ENCODE measurements around the gene ANKRD29. TPM values are rescaled to one million over a fixed set of nuclear protein-coding genes. Genes with fewer than 3 reads are reported as not detected.
"Not testable (repeated sequence)": the region's sequence is repeated elsewhere in the genome, so short reads cannot be mapped to it uniquely, and the experiment has no call there.

Gene ANKRD29
- total RNA-seq, 1 experiment from 2014 or later: 3.9 TPM

DNA sequence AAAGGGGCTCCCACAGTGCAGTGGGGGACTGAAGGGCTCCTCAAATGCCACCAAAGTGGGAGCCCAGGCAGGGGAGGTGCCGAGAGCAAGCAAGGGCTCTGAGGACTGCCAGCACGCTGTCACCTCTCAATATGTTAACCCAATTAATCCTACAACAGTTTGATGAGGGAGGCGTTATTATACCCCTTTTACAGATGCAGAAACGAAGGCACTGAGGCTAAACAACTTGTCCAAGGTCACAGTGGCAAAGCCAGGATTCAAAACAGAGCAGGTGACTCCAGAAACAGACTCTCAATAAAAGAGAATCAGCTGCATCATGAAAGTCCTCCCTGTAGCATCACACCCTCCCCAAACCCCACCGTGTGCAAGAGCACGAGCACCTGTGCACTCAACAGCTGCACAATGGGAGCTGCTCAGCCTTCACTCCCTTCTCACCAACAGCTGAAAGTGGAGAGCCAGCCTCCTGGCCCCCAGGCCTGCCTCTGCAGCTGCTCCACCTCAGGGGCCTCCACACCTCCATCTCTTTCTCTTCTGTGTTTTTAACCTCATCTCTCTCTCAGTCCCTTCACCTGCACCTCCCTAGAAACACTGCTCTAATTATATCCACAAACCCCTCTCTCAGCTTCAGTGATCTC is 84.5 kb downstream of the ANKRD29 start:
- Histone ChIP-seq H3K9me3 (replicated peaks) (no peaks in the 10 kb centered on the region), H3K4me3 (no peak overlapping the region), H3K27me3 (no peaks in the 10 kb centered on the region), H3K4me1 (peaks cover 12% of the 10 kb centered on the region), H3K36me3 (no peaks in the 10 kb centered on the region), H3K27ac (peak overlapping the region; percentile 27)
- DNase-seq: peak; percentile 61 to 73

DNA sequence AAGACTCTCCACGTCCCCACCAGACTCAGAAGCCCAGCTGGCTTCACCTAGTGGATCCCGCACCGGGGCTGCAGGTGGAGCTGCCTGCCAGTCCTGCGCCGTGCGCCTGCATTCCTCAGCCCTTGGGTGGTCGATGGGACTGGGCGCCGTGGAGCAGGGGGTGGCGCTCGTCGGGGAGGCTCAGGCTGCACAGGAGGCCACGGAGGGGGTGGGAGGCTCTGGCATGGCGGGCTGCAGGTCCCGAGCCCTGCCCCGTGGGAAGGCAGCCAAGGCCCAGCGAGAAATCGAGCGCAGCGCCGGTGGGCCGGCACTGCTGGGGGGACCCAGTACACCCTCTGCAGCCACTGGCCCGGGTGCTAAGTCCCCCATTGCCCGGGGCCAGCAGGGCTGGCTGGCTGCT is 85.2 kb downstream of the ANKRD29 start:
- H3K27me3 ChIP-seq; DNase-seq; H3K27ac ChIP-seq; H3K36me3 ChIP-seq; H3K9me3 ChIP-seq (replicated peaks); H3K4me3 ChIP-seq: not testable (repeated sequence)
- H3K4me1 ChIP-seq: peaks cover 12% of the 10 kb centered on the region

DNA sequence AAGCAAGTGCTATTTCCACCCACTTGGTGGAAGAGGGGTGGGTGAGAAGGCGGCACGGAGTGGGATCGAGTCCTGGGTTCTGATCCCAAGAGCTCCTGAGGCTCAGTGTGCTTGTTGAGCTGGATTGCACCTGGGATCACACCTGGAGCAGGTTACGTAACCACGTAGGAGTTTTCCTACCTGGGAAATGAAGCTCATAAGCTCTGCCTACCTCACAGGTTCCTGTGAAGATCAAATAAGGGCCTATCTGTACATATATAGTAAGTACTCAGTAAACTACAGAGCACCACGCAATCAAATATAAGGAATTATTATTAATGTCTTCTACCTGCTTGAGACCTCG is 87.4 kb downstream of the ANKRD29 start:
- DNase-seq: no peak
- Histone ChIP-seq H3K4me1 (peaks cover 12% of the 10 kb centered on the region), H3K27ac (peak overlapping the region; percentile 47), H3K9me3 (replicated peaks) (no peaks in the 10 kb centered on the region), H3K36me3 (no peaks in the 10 kb centered on the region), H3K4me3 (no peak overlapping the region), H3K27me3 (no peaks in the 10 kb centered on the region)

DNA sequence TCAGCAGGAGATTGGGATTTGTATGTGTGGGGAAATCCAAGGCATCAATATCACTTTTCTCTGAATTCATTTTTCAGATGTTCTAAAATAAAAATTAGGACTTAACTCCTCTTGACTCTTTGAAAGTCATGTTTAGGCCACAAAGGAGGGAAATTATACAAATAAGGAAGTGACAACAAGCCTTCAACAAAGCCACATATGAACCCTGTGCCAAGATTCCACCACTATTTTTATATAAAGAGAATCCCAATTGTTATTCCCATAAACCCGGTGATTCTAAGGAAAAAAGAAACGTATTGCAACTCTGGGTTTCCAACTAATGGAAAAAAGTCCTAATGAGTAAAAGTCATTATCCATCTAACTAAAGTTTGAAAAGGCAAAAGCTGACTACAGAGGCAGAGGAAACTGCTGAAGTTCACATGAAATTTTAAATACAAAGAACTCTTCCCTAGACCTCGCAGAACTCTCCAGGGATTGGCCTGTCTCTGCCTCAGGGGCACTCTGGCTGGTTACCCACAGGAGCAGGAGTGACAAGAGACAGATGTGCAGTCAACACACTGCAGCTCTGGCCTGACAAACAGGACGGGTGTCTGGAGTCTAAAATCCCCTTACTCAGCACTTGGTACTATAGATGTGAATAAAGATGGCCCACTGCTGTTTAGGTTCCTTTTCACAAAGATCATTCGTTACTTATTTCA is 88.0 kb downstream of the ANKRD29 start:
- H3K9me3 ChIP-seq (replicated peaks): no peaks in the 10 kb centered on the region
- peak; percentile 79 to 83 for DNase-seq
- no peak overlapping the region for H3K4me3 ChIP-seq
- H3K4me1 ChIP-seq: peaks cover 12% of the 10 kb centered on the region
- H3K27ac ChIP-seq: peak overlapping the region; percentile 47
- no peaks in the 10 kb centered on the region for H3K27me3 ChIP-seq
- no peaks in the 10 kb centered on the region for H3K36me3 ChIP-seq

DNA sequence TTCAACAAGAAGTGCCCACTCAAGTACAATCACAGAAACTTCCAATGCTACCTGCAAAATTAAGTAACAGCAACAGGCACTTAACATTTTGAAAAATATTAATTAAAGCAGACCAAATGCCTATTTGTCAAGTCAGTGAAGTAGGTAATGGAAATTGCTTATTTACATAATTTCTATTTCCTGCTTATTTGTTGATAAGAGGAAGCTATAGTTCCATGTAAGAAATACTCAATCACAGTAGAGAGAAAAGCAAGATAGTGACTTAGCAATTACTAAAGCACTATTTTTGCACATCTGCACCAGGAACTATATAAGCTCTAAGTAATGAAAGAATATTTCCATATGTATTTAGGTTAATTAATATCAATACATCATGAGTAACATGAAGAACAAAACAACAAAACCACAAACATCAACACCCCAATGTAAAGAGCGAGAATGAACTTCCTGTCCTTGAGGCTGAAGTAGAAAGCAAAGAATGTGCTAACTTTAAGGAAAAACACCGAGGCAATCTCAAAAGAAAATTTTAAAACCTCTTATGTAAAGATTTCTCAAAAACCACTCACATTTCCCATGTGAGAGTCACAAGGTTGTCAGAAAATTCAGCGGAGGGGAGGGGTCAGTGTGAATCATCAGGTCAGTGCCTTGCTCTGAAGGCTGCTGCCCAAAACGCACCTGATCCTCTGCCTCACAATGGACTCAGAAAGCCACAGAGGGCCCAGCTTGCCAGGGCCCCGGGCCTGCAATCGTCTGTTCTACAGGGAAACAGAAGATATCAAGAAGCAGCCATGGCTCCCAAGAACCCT is 88.9 kb downstream of the ANKRD29 start:
- no peaks in the 10 kb centered on the region for H3K9me3 ChIP-seq (replicated peaks)
- no peaks in the 10 kb centered on the region for H3K27me3 ChIP-seq
- no peak for DNase-seq
- no peak overlapping the region; the same call in 1 of the 2 replicates for H3K27ac ChIP-seq
- no peak overlapping the region for H3K4me3 ChIP-seq
- H3K36me3 ChIP-seq: no peaks in the 10 kb centered on the region
- H3K4me1 ChIP-seq: peaks cover 8% of the 10 kb centered on the region

DNA sequence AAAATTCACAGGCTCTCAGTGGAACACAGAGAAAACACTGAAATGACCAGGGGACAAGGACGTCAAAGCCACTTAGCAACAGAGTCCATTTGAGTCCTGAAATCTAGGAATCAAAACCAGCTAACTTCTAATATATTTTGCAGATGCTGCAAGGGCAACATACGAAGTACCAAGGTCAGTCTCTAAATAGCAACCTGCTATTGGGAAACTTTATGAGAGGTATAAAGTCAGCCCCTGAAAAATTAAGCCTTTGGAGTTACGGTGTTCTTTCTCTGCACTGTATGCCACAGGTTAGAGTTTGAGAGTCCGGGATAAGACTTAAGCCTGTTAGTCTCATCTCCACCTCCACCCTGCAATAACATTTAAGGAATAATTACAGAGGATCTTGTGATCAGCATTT is 89.7 kb downstream of the ANKRD29 start:
- H3K27ac ChIP-seq: no peak overlapping the region
- H3K4me1 ChIP-seq: peaks cover 5% of the 10 kb centered on the region
- H3K36me3 ChIP-seq: no peaks in the 10 kb centered on the region
- no peak for DNase-seq
- no peaks in the 10 kb centered on the region for H3K9me3 ChIP-seq (replicated peaks)
- H3K4me3 ChIP-seq: no peak overlapping the region
- no peaks in the 10 kb centered on the region for H3K27me3 ChIP-seq

DNA sequence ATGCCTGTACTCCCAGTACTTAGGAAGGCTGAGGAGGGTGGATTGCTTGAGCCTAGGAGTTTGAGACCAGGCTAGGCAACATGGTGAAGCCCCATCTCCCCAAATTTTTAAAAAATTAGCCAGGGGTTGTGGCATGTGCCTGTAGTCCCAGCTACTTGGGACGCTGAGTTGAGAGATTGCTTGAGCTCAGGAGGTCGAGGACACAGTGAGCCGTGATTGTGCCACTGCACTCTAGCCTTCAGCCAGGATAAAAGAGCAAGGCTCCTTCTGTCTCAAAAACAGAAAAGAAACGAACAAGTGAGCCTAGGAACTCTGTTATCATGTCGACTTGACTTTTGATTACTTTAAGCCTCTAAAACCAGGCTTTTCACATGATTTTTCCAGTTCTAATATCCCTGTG is 90.1 kb downstream of the ANKRD29 start:
- H3K4me3 ChIP-seq: no peak overlapping the region
- H3K27ac ChIP-seq: no peak overlapping the region
- peaks cover 5% of the 10 kb centered on the region for H3K4me1 ChIP-seq
- no peaks in the 10 kb centered on the region for H3K27me3 ChIP-seq
- DNase-seq: no peak
- H3K9me3 ChIP-seq (replicated peaks): no peaks in the 10 kb centered on the region
- no peaks in the 10 kb centered on the region for H3K36me3 ChIP-seq

DNA sequence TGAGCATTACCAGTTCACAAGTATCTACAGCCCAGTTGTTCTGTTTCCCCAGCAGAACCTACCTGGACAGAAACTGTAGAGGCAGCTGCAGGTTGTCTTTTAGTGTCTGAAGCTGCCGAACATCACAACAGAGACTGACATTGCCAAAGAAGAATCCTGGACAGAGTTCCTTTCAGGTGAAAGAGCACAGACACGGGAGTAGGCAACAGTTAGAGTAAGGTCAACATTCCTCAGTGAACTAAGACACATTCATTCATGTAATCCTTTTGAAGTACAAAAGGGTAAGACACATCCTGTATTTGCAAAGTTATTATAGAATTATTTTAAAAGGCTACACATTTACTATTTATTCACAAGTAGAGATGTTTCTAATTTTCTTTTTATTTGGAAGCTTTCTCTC is 90.7 kb downstream of the ANKRD29 start:
- no peaks in the 10 kb centered on the region for H3K36me3 ChIP-seq
- no peak for DNase-seq
- H3K4me1 ChIP-seq: peaks cover 5% of the 10 kb centered on the region
- H3K27ac ChIP-seq: no peak overlapping the region
- H3K4me3 ChIP-seq: no peak overlapping the region
- H3K9me3 ChIP-seq (replicated peaks): no peaks in the 10 kb centered on the region
- no peaks in the 10 kb centered on the region for H3K27me3 ChIP-seq

DNA sequence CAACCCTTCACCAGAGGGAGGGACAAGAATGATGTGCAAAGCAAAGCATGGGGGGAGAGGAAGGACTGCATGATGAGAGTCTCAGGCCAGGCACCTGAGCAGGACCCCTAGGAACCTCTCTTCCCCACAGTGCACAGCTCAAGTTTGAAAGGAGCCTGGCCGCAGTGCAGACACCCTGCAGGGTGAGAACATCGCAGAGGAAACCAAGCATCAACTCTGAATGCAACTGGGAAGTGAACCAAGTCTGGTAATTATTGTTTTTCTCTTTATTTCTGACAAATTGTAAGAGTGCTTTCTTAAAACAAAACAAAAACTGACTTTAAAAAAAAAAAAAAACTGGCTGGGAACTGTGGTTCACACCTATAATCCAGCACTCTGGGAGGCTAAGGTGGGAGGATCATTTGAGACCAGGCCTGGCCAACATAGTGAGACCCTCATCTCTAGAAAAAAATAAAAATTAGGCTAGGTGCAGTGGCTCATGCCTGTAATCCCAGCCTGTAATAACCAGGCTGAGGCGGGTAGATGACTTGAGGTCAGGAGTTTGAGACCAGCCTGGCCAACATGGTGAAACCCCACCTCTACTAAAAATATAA is 91.7 kb downstream of the ANKRD29 start:
- no peak for DNase-seq
- Histone ChIP-seq H3K9me3 (replicated peaks) (no peaks in the 10 kb centered on the region), H3K4me1 (peaks cover 5% of the 10 kb centered on the region), H3K27me3 (no peaks in the 10 kb centered on the region), H3K4me3 (no peak overlapping the region), H3K36me3 (no peaks in the 10 kb centered on the region), H3K27ac (no peak overlapping the region)

DNA sequence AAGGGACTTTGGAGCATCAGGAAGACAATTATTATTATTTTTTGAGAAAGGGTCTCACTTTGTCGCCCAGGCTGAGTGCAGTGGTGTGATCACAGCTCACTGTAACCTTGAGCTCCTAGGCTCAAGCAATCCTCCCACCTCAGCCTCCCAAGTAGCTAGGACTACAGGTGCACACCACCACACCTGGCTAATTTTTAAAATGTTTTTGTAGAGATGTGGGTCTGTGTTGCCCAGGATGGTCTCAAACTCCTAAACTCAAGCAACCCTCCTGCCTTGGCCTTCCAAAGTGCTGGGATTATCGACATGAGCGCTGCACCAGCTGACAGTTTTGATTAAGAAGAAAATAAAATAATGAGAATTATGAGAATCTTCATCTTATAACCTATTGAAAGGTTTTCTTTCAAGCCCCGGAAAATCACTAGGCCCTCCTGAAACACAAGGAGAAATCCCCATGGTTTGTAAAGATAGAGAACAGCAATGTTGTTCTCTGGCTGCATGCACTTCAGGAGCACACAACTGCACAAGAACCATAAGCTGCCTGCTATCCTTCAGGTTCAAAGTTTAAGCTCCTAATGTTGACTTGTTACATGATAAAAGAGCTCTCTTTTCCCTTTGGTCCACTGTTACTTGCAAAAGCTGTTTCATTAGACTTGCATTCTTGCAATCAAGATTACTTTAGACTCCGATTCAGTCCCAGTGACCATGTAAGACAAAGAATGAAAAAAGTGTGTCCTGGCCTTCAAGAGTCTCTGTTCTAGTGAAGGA is 93.2 kb downstream of the ANKRD29 start:
- H3K27ac ChIP-seq: no peak overlapping the region
- H3K9me3 ChIP-seq (replicated peaks): no peaks in the 10 kb centered on the region
- peaks cover 2% of the 10 kb centered on the region for H3K4me1 ChIP-seq
- DNase-seq: no peak
- H3K36me3 ChIP-seq: peaks cover 3% of the 10 kb centered on the region; the same call in 1 of the 2 replicates
- no peak overlapping the region for H3K4me3 ChIP-seq
- no peaks in the 10 kb centered on the region for H3K27me3 ChIP-seq

DNA sequence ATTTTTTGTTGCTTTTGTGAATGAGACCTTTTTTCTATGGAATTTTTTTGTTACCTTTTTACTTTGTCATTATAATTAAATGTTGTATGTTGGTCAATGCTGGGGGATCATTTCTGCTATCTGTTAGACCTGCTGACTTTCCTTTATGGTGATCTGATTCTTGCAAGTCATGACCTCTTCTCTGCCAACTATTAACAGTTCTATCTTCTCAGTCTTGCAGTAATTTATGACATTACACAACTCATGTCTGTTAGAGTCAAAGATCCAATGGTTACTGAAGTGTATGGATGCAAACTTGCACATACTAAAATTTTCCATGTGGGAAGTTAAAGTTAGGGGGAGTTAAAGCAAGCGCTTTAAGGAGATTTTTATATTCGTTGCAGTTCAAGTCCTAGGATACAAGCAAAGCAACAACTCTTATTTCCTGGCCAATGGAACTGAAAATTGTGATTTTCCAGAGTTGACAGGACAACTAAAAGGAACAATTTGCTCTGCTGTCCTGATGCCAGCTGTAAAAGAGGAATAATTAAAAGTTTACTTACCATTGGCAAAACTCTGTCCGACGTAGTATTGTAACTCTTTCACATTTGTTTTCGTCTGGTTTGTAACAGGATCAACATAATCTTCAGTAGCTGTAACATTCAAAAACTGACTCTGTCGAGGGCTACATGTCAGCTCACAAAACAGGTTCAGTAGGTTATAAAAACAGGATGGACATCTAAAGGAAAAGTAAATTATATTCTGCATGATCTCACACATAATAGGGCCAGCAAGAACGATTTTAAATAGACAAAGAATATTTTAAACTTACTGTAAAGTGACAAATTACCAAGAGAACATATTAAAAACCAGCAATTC is 94.2 kb downstream of the ANKRD29 start:
- no peaks in the 10 kb centered on the region for H3K9me3 ChIP-seq (replicated peaks)
- H3K36me3 ChIP-seq: peaks cover 3% of the 10 kb centered on the region; the same call in 1 of the 2 replicates
- H3K4me1 ChIP-seq: no peaks in the 10 kb centered on the region
- H3K27ac ChIP-seq: no peak overlapping the region
- H3K4me3 ChIP-seq: no peak overlapping the region
- H3K27me3 ChIP-seq: no peaks in the 10 kb centered on the region
- DNase-seq: no peak

DNA sequence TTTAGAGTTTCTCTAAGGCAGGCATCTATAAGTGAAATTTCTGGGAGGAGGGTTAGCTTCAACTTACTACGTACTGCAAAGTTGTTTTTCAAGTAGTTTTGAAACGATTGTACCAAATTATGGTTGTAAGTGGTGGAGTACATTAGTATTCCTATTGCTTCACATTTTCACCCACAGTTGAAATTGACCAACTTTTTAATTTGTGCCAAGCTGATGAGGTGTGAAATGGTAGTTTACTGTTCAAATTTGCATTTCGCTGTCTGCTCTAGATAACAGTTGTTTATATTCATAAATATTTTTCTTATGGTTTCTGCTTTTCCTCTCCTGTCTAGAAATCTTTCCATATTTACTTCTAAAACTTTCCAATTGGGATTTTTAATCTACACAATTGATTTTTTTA is 95.0 kb downstream of the ANKRD29 start:
- DNase-seq: no peak
- H3K27ac ChIP-seq: no peak overlapping the region
- no peaks in the 10 kb centered on the region for H3K27me3 ChIP-seq
- H3K4me1 ChIP-seq: no peaks in the 10 kb centered on the region
- no peak overlapping the region for H3K4me3 ChIP-seq
- H3K9me3 ChIP-seq (replicated peaks): no peaks in the 10 kb centered on the region
- peaks cover 3% of the 10 kb centered on the region; the same call in 1 of the 2 replicates for H3K36me3 ChIP-seq

DNA sequence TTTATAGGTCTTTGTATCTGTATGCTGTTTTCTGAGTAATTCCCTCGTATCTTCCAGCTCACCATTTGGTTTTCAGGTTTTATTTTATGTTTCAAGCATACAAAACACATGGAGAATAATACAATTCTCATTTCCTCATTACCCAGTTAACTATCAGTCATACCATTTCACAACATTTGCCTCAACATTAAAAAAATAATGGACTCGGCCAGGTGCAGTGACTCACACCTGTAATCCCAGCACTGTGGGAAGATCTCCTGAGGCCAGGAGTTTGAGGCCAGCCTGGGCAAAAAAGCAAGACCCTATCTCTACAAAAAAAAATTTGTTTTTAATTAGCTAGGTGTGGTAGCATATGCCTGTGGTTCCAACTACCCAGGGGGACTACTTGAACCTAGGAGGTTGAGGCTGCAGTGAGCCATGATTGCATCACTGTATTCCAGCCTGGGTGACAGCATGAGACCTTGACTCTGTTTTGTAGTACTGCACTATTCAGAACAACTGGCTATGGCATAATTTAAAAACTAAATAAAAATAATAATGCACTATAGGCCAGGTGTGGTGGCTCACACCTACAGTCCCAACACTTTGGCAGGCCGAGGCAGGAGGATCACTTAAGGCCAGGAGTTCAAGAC is 96.7 kb downstream of the ANKRD29 start:
- Histone ChIP-seq H3K36me3 (peaks cover 3% of the 10 kb centered on the region; the same call in 1 of the 2 replicates), H3K27ac (no peak overlapping the region), H3K27me3 (no peaks in the 10 kb centered on the region), H3K4me1 (no peaks in the 10 kb centered on the region), H3K4me3 (no peak overlapping the region), H3K9me3 (replicated peaks) (no peaks in the 10 kb centered on the region)
- no peak for DNase-seq
